ENCODE measurements around the gene JARID2. TPM values are rescaled to one million over a fixed set of nuclear protein-coding genes. Genes with fewer than 3 reads are reported as not detected.
A peak's percentile ranks its signal among the peaks of the same experiment; 100 is the strongest.

JARID2 gene
- total RNA-seq, 2 experiments from 2014 or later, result 19.0 to 19.5 TPM

GRCh38 chr6:15363523-15364400 is 117.9 kb downstream of the JARID2 start:
- no peak for DNase-seq (ENCODE audit: low spot score)
- H2AFZ ChIP-seq (ENCODE audit: low read length), result no peak overlapping the region
- ChIA-PET CTCF (ENCODE audit: unreplicated experiment) (no interaction called here), POLR2A (no interaction called here)
- BruUV-seq (replicated peaks), result no TSS peak
- intact Hi-C loops (cut with micrococcal nuclease; ENCODE audit: unreplicated experiment), result no loop called here
- H3K4me3 ChIP-seq (ENCODE audit: low read depth, low read length, poor library complexity, severe bottlenecking), result no peak overlapping the region
- peaks cover 23% of the 10 kb centered on the region for H3K4me1 ChIP-seq (ENCODE audit: insufficient read depth, low read length, poor library complexity, severe bottlenecking)
- peak overlapping the region; percentile 45 for H3K4me2 ChIP-seq (ENCODE audit: low read length)
- H4K20me1 ChIP-seq (ENCODE audit: insufficient read depth, low read length), result peaks cover 14% of the 10 kb centered on the region; the same call in 1 of the 2 replicates
- no peaks in the 10 kb centered on the region for H3K9me2 ChIP-seq (ENCODE audit: insufficient read depth, low read length)
- TF ChIP-seq EZH2phosphoT487 (IDR thresholded peaks at IDR 0.05; ENCODE audit: borderline replicate concordance, low read depth, low read length), result no peak
- TF ChIP-seq, protein P1, sequence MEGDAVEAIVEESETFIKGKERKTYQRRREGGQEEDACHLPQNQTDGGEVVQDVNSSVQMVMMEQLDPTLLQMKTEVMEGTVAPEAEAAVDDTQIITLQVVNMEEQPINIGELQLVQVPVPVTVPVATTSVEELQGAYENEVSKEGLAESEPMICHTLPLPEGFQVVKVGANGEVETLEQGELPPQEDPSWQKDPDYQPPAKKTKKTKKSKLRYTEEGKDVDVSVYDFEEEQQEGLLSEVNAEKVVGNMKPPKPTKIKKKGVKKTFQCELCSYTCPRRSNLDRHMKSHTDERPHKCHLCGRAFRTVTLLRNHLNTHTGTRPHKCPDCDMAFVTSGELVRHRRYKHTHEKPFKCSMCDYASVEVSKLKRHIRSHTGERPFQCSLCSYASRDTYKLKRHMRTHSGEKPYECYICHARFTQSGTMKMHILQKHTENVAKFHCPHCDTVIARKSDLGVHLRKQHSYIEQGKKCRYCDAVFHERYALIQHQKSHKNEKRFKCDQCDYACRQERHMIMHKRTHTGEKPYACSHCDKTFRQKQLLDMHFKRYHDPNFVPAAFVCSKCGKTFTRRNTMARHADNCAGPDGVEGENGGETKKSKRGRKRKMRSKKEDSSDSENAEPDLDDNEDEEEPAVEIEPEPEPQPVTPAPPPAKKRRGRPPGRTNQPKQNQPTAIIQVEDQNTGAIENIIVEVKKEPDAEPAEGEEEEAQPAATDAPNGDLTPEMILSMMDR (conservative IDR thresholded peaks at IDR 0.05; ENCODE audit: low read length), result no peak
- H3K27ac ChIP-seq (ENCODE audit: low read depth, low read length, poor library complexity, severe bottlenecking), result no peak overlapping the region
- 0 out of 2 replicates have a peak, but pooled peaks cover 6% of the 10 kb centered on the region for H3K79me2 ChIP-seq (ENCODE audit: insufficient read depth, low read depth, low read length)
- H3K9me3 ChIP-seq (ENCODE audit: low read length), result no peaks in the 10 kb centered on the region
- H3K36me3 ChIP-seq (ENCODE audit: insufficient read depth, low read length), result no peaks in the 10 kb centered on the region

DNA sequence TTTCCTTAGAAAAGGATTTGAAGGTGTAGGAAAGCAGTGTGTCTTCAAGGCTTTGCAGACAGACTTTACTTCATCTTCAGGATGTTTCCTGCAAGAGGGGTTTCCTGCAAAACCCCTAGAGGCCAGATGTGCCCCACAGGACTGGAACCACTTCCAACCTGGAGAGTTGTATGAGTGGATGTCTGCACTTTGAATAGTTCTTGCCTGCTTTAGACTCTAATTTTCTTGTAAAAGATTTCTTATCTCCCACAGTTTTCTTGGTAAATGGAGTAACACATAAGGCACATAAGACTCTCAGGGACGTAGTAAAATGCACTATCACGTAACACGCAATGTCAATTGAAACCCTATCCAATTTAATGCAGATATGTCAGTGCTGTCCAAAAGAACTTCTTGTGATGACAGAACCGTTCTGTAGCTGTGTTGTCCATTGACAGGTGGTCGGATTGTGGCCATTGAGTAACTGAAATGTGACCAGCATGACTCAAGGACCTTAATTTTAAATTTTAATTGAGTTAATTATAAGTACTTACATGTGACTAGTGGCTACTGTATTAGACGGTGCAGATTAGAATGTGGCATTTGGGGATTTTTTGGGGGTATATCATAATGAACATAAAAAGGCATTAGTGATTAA is 118.7 kb downstream of the JARID2 start:
- peak overlapping the region; percentile 45; the same call in 1 of the 2 replicates for H3K4me2 ChIP-seq (ENCODE audit: low read length)
- no peaks in the 10 kb centered on the region for H3K9me3 ChIP-seq (ENCODE audit: low read length)
- POLR2A ChIA-PET, result no interaction called here
- 0 out of 2 replicates have a peak, but pooled peaks cover 6% of the 10 kb centered on the region for H3K79me2 ChIP-seq (ENCODE audit: insufficient read depth, low read depth, low read length)
- H3K9me2 ChIP-seq (ENCODE audit: insufficient read depth, low read length), result no peaks in the 10 kb centered on the region
- H3K4me1 ChIP-seq (ENCODE audit: insufficient read depth, low read length, poor library complexity, severe bottlenecking), result peaks cover 18% of the 10 kb centered on the region
- no TSS peak for BruUV-seq (replicated peaks)
- H3K4me3 ChIP-seq (ENCODE audit: low read depth, low read length, poor library complexity, severe bottlenecking), result no peak overlapping the region
- no peaks in the 10 kb centered on the region for H3K36me3 ChIP-seq (ENCODE audit: insufficient read depth, low read length)
- no peak overlapping the region for H3K27ac ChIP-seq (ENCODE audit: low read depth, low read length, poor library complexity, severe bottlenecking)
- CTCF ChIA-PET (ENCODE audit: unreplicated experiment), result no interaction called here
- no peak overlapping the region for H2AFZ ChIP-seq (ENCODE audit: low read length)
- peaks cover 14% of the 10 kb centered on the region; the same call in 1 of the 2 replicates for H4K20me1 ChIP-seq (ENCODE audit: insufficient read depth, low read length)
- TF ChIP-seq, protein P1 (conservative IDR thresholded peaks at IDR 0.05; ENCODE audit: low read length), result no peak
- no peak for TF ChIP-seq EZH2phosphoT487 (IDR thresholded peaks at IDR 0.05; ENCODE audit: borderline replicate concordance, low read depth, low read length)
- intact Hi-C loops (cut with micrococcal nuclease; ENCODE audit: unreplicated experiment), result no loop called here
- DNase-seq (ENCODE audit: low spot score), result no peak
